WERI-Rb-1 (cell line): ENCODE measurements around the gene MYBPC2.

Source experiments
- DNase-seq: peaks from one replicate; pipeline ENCODE4 v3.0.0-alpha.2; 2020
- H3K27ac ChIP-seq: fragments of 250-450 bp; sonication (Bioruptor Pico); 2 replicates; pipeline ENCODE4 v1.5.1; 2020; ENCODE audit warnings: mild to moderate bottlenecking, moderate library complexity
- H3K27me3 ChIP-seq: fragments of 250-450 bp; sonication (Bioruptor Pico); 2 replicates; pipeline ENCODE4 v1.5.1; 2021; ENCODE audit warnings: mild to moderate bottlenecking, low read depth, moderate library complexity; ENCODE audit not compliant: insufficient read depth, severe bottlenecking
- H3K36me3 ChIP-seq: fragments of 250-450 bp; sonication (Bioruptor Pico); 2 replicates; pipeline ENCODE4 v1.5.1; 2020; ENCODE audit warnings: mild to moderate bottlenecking, moderate library complexity
- H3K4me3 ChIP-seq: 2 replicates; pipeline ENCODE4 v1.5.1; 2011; ENCODE audit warnings: low read depth, mild to moderate bottlenecking, control low read depth, low read length
- H3K9me3 ChIP-seq: fragments of 250-450 bp; sonication (Bioruptor Pico); 2 replicates; pipeline ENCODE4 v1.5.1; 2021; ENCODE audit warnings: mild to moderate bottlenecking, moderate library complexity; ENCODE audit not compliant: severe bottlenecking
- CTCF ChIP-seq: IDR thresholded peaks from 2 replicates; pipeline ENCODE4 v1.5.1; 2011; ENCODE audit warnings: low read depth, mild to moderate bottlenecking, control low read depth, inconsistent platforms, low read length

Gene MYBPC2

GRCh38 chr19:50497022-50497405 is 64.3 kb downstream of the MYBPC2 start:
- no peak overlapping the region for H3K4me3 ChIP-seq
- no peak for TF ChIP-seq CTCF
- H3K27me3 ChIP-seq, result no peaks in the 10 kb centered on the region
- no peaks in the 10 kb centered on the region for H3K9me3 ChIP-seq
- no peaks in the 10 kb centered on the region for H3K36me3 ChIP-seq
- DNase-seq, result no peak
- peak overlapping the region; percentile 16; the same call in 1 of the 2 replicates for H3K27ac ChIP-seq

GRCh38 chr19:50498219-50499056 is 65.7 kb downstream of the MYBPC2 start:
- no peak for TF ChIP-seq CTCF

GRCh38 chr19:50500060-50500752 is 67.5 kb downstream of the MYBPC2 start:
- no peaks in the 10 kb centered on the region for H3K27me3 ChIP-seq
- DNase-seq, result peak; percentile 91
- no peaks in the 10 kb centered on the region for H3K36me3 ChIP-seq
- no peaks in the 10 kb centered on the region for H3K9me3 ChIP-seq
- H3K27ac ChIP-seq, result peak overlapping the region; percentile 94
- TF ChIP-seq CTCF, result peak; percentile 52; the same call in 1 of the 2 replicates
- peak overlapping the region; percentile 49 for H3K4me3 ChIP-seq

More at GRCh38 chr19:50498219-50499056, 65.7 kb downstream of the MYBPC2 start:
- no peak for DNase-seq
- Histone ChIP-seq H3K27ac (no peak overlapping the region), H3K9me3 (no peaks in the 10 kb centered on the region), H3K27me3 (no peaks in the 10 kb centered on the region), H3K4me3 (no peak overlapping the region), H3K36me3 (no peaks in the 10 kb centered on the region)

GRCh38 chr19:50500753-50501151 is 68.1 kb downstream of the MYBPC2 start:
- H3K36me3 ChIP-seq, result no peaks in the 10 kb centered on the region
- peak overlapping the region; percentile 94 for H3K27ac ChIP-seq
- peak; percentile 72 for DNase-seq
- no peaks in the 10 kb centered on the region for H3K9me3 ChIP-seq
- H3K27me3 ChIP-seq, result no peaks in the 10 kb centered on the region
- TF ChIP-seq CTCF, result no peak
- peak overlapping the region; percentile 49 for H3K4me3 ChIP-seq

- DNase-seq, result no peak
- no peaks in the 10 kb centered on the region for H3K27me3 ChIP-seq
- no peak overlapping the region for H3K4me3 ChIP-seq
- H3K36me3 ChIP-seq, result no peaks in the 10 kb centered on the region
- H3K27ac ChIP-seq, result peak overlapping the region; percentile 94
- TF ChIP-seq CTCF, result no peak
- H3K9me3 ChIP-seq, result no peaks in the 10 kb centered on the region
These were observed 68.5 kb downstream of the MYBPC2 start for GRCh38 chr19:50501186-50501567.
